ENCODE results near the gene ZNF324B.
A peak's percentile ranks its signal among the peaks of the same experiment; 100 is the strongest.
"Not testable (repeated sequence)": the region's sequence is repeated elsewhere in the genome, so short reads cannot be mapped to it uniquely, and the experiment has no call there.

Gene ZNF324B

GRCh38 chr19:58480481-58480830, 29.0 kb downstream of the ZNF324B start:
- DNase-seq (ENCODE audit: low spot score), result no peak

- no peak for DNase-seq (ENCODE audit: low spot score)
Measured at GRCh38 chr19:58480831-58481230, 29.4 kb downstream of the ZNF324B start.

- no peak for DNase-seq (ENCODE audit: low spot score)
Measured at GRCh38 chr19:58482372-58482771, 30.9 kb downstream of the ZNF324B start.

- no peak for DNase-seq (ENCODE audit: low spot score)
Measured at GRCh38 chr19:58483776-58484175, 32.4 kb downstream of the ZNF324B start.

- not testable (repeated sequence) for DNase-seq (ENCODE audit: low spot score)
Measured at GRCh38 chr19:58484349-58484748, 32.9 kb downstream of the ZNF324B start.

GRCh38 chr19:58491393-58491792, 40.0 kb downstream of the ZNF324B start:
- no peak for DNase-seq (ENCODE audit: low spot score)

- peak; percentile 76 for DNase-seq (ENCODE audit: low spot score)
Measured at GRCh38 chr19:58492265-58492664, 40.8 kb downstream of the ZNF324B start.

- DNase-seq (ENCODE audit: low spot score), result no peak
Measured at GRCh38 chr19:58497634-58498170, 46.3 kb downstream of the ZNF324B start.

GRCh38 chr19:58498316-58499020, 47.0 kb downstream of the ZNF324B start:
- no peak for DNase-seq (ENCODE audit: low spot score)

GRCh38 chr19:58499021-58499927, 47.9 kb downstream of the ZNF324B start:
- peak; percentile 100 for DNase-seq (ENCODE audit: low spot score)

GRCh38 chr19:58500242-58500641, 48.8 kb downstream of the ZNF324B start:
- no peak for DNase-seq (ENCODE audit: low spot score)
